DOHH2 (cell line): ENCODE results near the gene SNX13.

Source experiments
- CTCF ChIP-seq: fragments of 200-600 bp; sonication (generic); IDR thresholded peaks from one replicate; pipeline ENCODE4 v1.5.1; 2014; ENCODE audit warnings: antibody characterized with exemption, mild to moderate bottlenecking, low read depth, low read length; ENCODE audit not compliant: poor library complexity, severe bottlenecking
- EZH2phosphoT487 ChIP-seq: fragments of 200-600 bp; sonication (generic); IDR thresholded peaks from 2 replicates; pipeline ENCODE4 v1.6.1; 2017; ENCODE audit warnings: borderline replicate concordance, mild to moderate bottlenecking, antibody characterized with exemption, low read length, moderate library complexity, mixed read lengths

DNA sequence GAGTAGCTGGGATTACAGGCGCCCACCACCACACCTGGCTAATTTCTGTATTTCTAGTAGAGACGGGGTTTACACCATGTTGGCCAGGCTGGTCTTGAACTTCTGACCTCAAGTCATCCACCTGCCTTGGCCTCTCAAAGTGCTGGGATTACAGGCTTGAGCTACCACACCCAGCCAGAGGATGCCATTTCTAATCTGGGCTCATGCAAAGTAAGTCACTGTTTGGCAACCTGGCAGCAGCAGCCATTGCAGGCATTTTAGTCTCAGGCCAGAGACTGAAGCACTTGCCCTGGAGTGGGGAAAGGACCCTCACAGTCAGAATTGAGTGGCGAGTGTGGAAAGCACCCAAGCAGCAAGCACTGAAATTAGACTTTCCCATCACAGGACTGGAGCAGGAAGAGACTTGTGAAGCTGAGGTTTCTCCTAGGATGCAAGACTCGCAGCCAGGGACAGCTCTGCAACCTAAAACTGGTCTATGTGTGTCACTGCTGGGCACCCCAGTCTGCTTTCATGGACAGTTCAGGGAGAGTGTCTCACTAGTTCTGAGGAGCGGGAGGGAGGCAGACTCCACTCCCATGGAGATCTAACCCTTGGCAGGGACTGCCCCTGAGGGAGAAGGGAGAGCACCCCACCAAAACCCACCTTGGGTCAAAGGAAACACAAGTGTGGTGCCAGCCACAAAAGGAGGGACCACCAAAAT lies 27.6 kb downstream of the SNX13 start:
- no peak for TF ChIP-seq CTCF
- no peak for TF ChIP-seq EZH2phosphoT487
